ENCODE results near the gene NDFIP2.

GRCh38 chr13:79519255-79519654, 38.3 kb downstream of the NDFIP2 start:
- TF ChIP-seq CTCF (IDR thresholded peaks at IDR 0.05; ENCODE audit: borderline replicate concordance, extremely low read depth, low read length, poor library complexity, severe bottlenecking) (no peak), EZH2 (IDR thresholded peaks at IDR 0.05; ENCODE audit: borderline replicate concordance, low read depth, low read length, severe bottlenecking) (no peak)
